GM19238 (cell line): ENCODE data around the gene MORC3.
"Not testable (repeated sequence)": the region's sequence is repeated elsewhere in the genome, so short reads cannot be mapped to it uniquely, and the experiment has no call there.

Experiments used
- DNase-seq: peaks from one replicate; pipeline ENCODE4 v3.0.0; 2011; ENCODE audit warnings: low spot score; ENCODE audit not compliant: insufficient read length

MORC3 gene

GRCh38 chr21:36319767-36320420 is at the start of gene MORC3:
Gene MORC3 (plus strand): TSS chr21:36320197. CDS start chr21:36320265, 68 bp downstream.
- peak; percentile 92 for DNase-seq

GRCh38 chr21:36270786-36271695 is 49.0 kb upstream of the MORC3 start:
- not testable (repeated sequence) for DNase-seq

- no peak for DNase-seq
Observed at GRCh38 chr21:36274128-36274527, 45.9 kb upstream of the MORC3 start.

GRCh38 chr21:36282568-36283230 is 37.3 kb upstream of the MORC3 start:
- no peak for DNase-seq

- not testable (repeated sequence) for DNase-seq
Observed at GRCh38 chr21:36283231-36283622, 36.8 kb upstream of the MORC3 start.

GRCh38 chr21:36288651-36289243 is 31.2 kb upstream of the MORC3 start:
- no peak for DNase-seq

GRCh38 chr21:36291509-36291908 is 28.5 kb upstream of the MORC3 start:
- no peak for DNase-seq

- DNase-seq: no peak
Observed at GRCh38 chr21:36297406-36297937, 22.5 kb upstream of the MORC3 start.

GRCh38 chr21:36297938-36298572 is 21.9 kb upstream of the MORC3 start:
- DNase-seq: peak; percentile 79

GRCh38 chr21:36306872-36307534 is 13.0 kb upstream of the MORC3 start:
- no peak for DNase-seq

GRCh38 chr21:36310016-36310415 is 10.0 kb upstream of the MORC3 start:
- DNase-seq: no peak

GRCh38 chr21:36313446-36313845 is 6.6 kb upstream of the MORC3 start:
- DNase-seq: not testable (repeated sequence)

- DNase-seq: not testable (repeated sequence)
Observed at GRCh38 chr21:36316045-36316444, 4.0 kb upstream of the MORC3 start.

- no peak for DNase-seq
Observed at GRCh38 chr21:36316872-36317484, 3.0 kb upstream of the MORC3 start.

- not testable (repeated sequence) for DNase-seq
Observed at GRCh38 chr21:36319406-36319766, 611 bp upstream of the MORC3 start.

GRCh38 chr21:36320421-36321324 is 676 bp downstream of the MORC3 start:
- peak; percentile 52 for DNase-seq

- no peak for DNase-seq
Observed at GRCh38 chr21:36321325-36322082, 1.5 kb downstream of the MORC3 start.

- no peak for DNase-seq
Observed at GRCh38 chr21:36322083-36322424, 2.1 kb downstream of the MORC3 start.
